HepG2 (cell line): Measurements from ENCODE around the gene SLC22A23. TPM values are rescaled to one million over a fixed set of nuclear protein-coding genes. Genes with fewer than 3 reads are reported as not detected.
A peak's percentile ranks its signal among the peaks of the same experiment; 100 is the strongest.

Source experiments
- ARID2 ChIP-seq: sonication (generic); formaldehyde crosslinking; IDR thresholded peaks from 2 replicates; pipeline ENCODE4 v1.8.1; 2022; ENCODE audit warnings: mild to moderate bottlenecking, missing genetic modification reagents, borderline replicate concordance
- CCDC6 ChIP-seq: sonication (generic); formaldehyde crosslinking; IDR thresholded peaks from 2 replicates; pipeline ENCODE4 v1.8.1; 2022; ENCODE audit warnings: mild to moderate bottlenecking, missing genetic modification reagents, moderate library complexity
- FOXO4 ChIP-seq: sonication (generic); formaldehyde crosslinking; conservative IDR thresholded peaks from 2 replicates; pipeline ENCODE4 v1.8.1; 2023; ENCODE audit warnings: missing genetic modification reagents
- HMGA1 ChIP-seq: sonication (generic); formaldehyde crosslinking; conservative IDR thresholded peaks from 2 replicates; pipeline ENCODE4 v1.4.0; 2020; ENCODE audit warnings: missing genetic modification reagents
- HNF4G ChIP-seq, 2 experiments: sonication (generic) in 1 of 2; formaldehyde crosslinking in 1 of 2; IDR thresholded peaks; 2 replicates each; pipeline versions ENCODE4 v1.4.0 to v1.6.1; 2011 to 2020; ENCODE audit warnings: borderline replicate concordance in 2 of 2, low read depth in 2 of 2, mild to moderate bottlenecking in 2 of 2, low read length in 1 of 2, missing genetic modification reagents in 1 of 2, moderate library complexity in 1 of 2
- JUN ChIP-seq: sonication (generic); formaldehyde crosslinking; IDR thresholded peaks from 2 replicates; pipeline ENCODE4 v1.4.0; 2020; ENCODE audit warnings: mild to moderate bottlenecking, missing genetic modification reagents
- KMT2B ChIP-seq: IDR thresholded peaks from 2 replicates; pipeline ENCODE4 v1.6.1; 2016; ENCODE audit warnings: missing genetic modification reagents, missing compliant biosample characterization
- MED1 ChIP-seq: sonication (generic); formaldehyde crosslinking; IDR thresholded peaks from 2 replicates; pipeline ENCODE4 v1.4.0; 2020; ENCODE audit warnings: missing genetic modification reagents
- NCOA2 ChIP-seq: sonication (generic); formaldehyde crosslinking; IDR thresholded peaks from 2 replicates; pipeline ENCODE4 v1.8.0; 2022; ENCODE audit warnings: inconsistent platforms
- NFE2 ChIP-seq: sonication (generic); formaldehyde crosslinking; IDR thresholded peaks from 2 replicates; pipeline ENCODE4 v1.4.0; 2020; ENCODE audit warnings: missing genetic modification reagents
- RBM39 ChIP-seq: fragments of 200-400 bp; formaldehyde crosslinking; IDR thresholded peaks from one replicate; pipeline ENCODE4 v1.6.1; 2018; ENCODE audit warnings: antibody characterized with exemption, mild to moderate bottlenecking, low read depth, low read length; ENCODE audit not compliant: poor library complexity, severe bottlenecking
- SIN3A ChIP-seq: IDR thresholded peaks from 2 replicates; pipeline ENCODE4 v1.6.1; 2011; ENCODE audit warnings: low read depth, mild to moderate bottlenecking, control low read depth, low read length, borderline replicate concordance
- SMAD9 ChIP-seq: sonication (generic); formaldehyde crosslinking; IDR thresholded peaks from 2 replicates; pipeline ENCODE4 v1.5.1; 2020; ENCODE audit warnings: mild to moderate bottlenecking, missing genetic modification reagents
- SRSF4 ChIP-seq: fragments of 200-400 bp; formaldehyde crosslinking; IDR thresholded peaks from one replicate; pipeline ENCODE4 v1.6.1; 2018; ENCODE audit warnings: mild to moderate bottlenecking, low read depth, low read length, moderate library complexity; ENCODE audit not compliant: poor library complexity, severe bottlenecking
- TEAD2 ChIP-seq: sonication (generic); formaldehyde crosslinking; IDR thresholded peaks from 2 replicates; pipeline ENCODE4 v1.9.0; 2021; ENCODE audit warnings: missing genetic modification reagents
- ZBTB14 ChIP-seq: sonication (generic); formaldehyde crosslinking; IDR thresholded peaks from 2 replicates; pipeline ENCODE4 v1.4.0; 2020; ENCODE audit warnings: missing genetic modification reagents
- ZBTB42 ChIP-seq: sonication (generic); formaldehyde crosslinking; IDR thresholded peaks from 2 replicates; pipeline ENCODE4 v1.5.0; 2020; ENCODE audit warnings: mild to moderate bottlenecking, missing genetic modification reagents
- ZMYM3 ChIP-seq: sonication (generic); formaldehyde crosslinking; IDR thresholded peaks from 2 replicates; pipeline ENCODE4 v1.5.1; 2020; ENCODE audit warnings: mild to moderate bottlenecking, missing genetic modification reagents
- ZNF205 ChIP-seq: IDR thresholded peaks from 2 replicates; pipeline ENCODE4 v1.6.1; 2018; ENCODE audit warnings: missing biosample characterization, missing genetic modification reagents
- ZNF235 ChIP-seq: sonication (generic); formaldehyde crosslinking; IDR thresholded peaks from 2 replicates; pipeline ENCODE4 v1.8.1; 2023; ENCODE audit warnings: mild to moderate bottlenecking, missing genetic modification reagents, borderline replicate concordance
- ZNF274 ChIP-seq: sonication (generic); formaldehyde crosslinking; IDR thresholded peaks from 2 replicates; pipeline ENCODE4 v1.5.1; 2020; ENCODE audit warnings: mild to moderate bottlenecking, missing genetic modification reagents
- ZNF30 ChIP-seq: sonication (generic); formaldehyde crosslinking; IDR thresholded peaks from 2 replicates; pipeline ENCODE4 v1.5.0; 2020; ENCODE audit warnings: mild to moderate bottlenecking, missing genetic modification reagents
- ZNF362 ChIP-seq: sonication (generic); formaldehyde crosslinking; IDR thresholded peaks from 2 replicates; pipeline ENCODE4 v1.4.0; 2020; ENCODE audit warnings: missing genetic modification reagents, mild to moderate bottlenecking, borderline replicate concordance
- ZNF44 ChIP-seq: sonication (generic); formaldehyde crosslinking; IDR thresholded peaks from 2 replicates; pipeline ENCODE4 v1.5.1; 2020; ENCODE audit warnings: mild to moderate bottlenecking, missing genetic modification reagents
- ZNF562 ChIP-seq: sonication (generic); formaldehyde crosslinking; IDR thresholded peaks from 2 replicates; pipeline ENCODE4 v1.8.0; 2022; ENCODE audit warnings: missing genetic modification reagents, borderline replicate concordance
- ZNF580 ChIP-seq: IDR thresholded peaks from 2 replicates; pipeline ENCODE4 v1.6.1; 2016; ENCODE audit warnings: low read depth, borderline replicate concordance
- polyA plus RNA-seq, 8 experiments: library from polyadenylated mRNA; depleted of rRNA in 3 of 8; stranded (reverse) in 7 of 8; unstranded in 1 of 8; fragments of >200 nt; fragmentation: Illumina TruSeq in 4 of 8; extraction: Trizol in 4 of 8; gene quantifications; 2 replicates each; pipeline versions ENCODE4 v1.2.1 to v1.2.3, GENCODE V29; 2011 to 2016; ENCODE audit warnings: low read depth in 4 of 8, missing spikeins in 1 of 8, mixed read lengths in 1 of 8; ENCODE audit not compliant: insufficient read depth in 1 of 8
- total RNA-seq, 5 experiments: library from RNA; depleted of rRNA; stranded (reverse); fragments of >200 nt; fragmentation: Illumina TruSeq; extraction: Trizol; gene quantifications; 2 replicates each; pipeline ENCODE4 v1.2.3, GENCODE V29; 2016; ENCODE audit warnings: low read depth in 1 of 5

The SLC22A23 gene
- total and polyA plus RNA-seq, 2 of the 13 experiments (the other 11 are each of a cell fraction or from before 2014, with no cell fraction given), result 11.8 to 17.5 TPM

GRCh38 chr6:3258720-3259490 is 197.9 kb downstream of the SLC22A23 start, which contains the start of gene PSMG4 (continued):
- TF ChIP-seq SRSF4 (no peak), KMT2B (CRISPR knock-in tag) (peak; percentile 99), CCDC6 (CRISPR knock-in tag) (peak; percentile 96), ZNF205 (CRISPR knock-in tag) (peak; percentile 91), ARID2 (CRISPR knock-in tag) (peak; percentile 91), ZNF362 (peak; percentile 47; the same call in 1 of the 2 replicates), RBM39 (peak; percentile 76), HMGA1 (CRISPR knock-in tag) (no peak), FOXO4 (no peak), ZNF30 (CRISPR knock-in tag) (no peak; the same call in 1 of the 2 replicates), ZNF44 (CRISPR knock-in tag) (no peak), ZNF562 (CRISPR knock-in tag) (no peak), ZMYM3 (CRISPR knock-in tag) (peak; percentile 68), ZBTB14 (CRISPR knock-in tag) (peak; percentile 56), SIN3A (peak; percentile 76; the same call in 1 of the 2 replicates), SMAD9 (CRISPR knock-in tag) (no peak), NFE2 (CRISPR knock-in tag) (no peak), ZBTB42 (CRISPR knock-in tag) (no peak; the same call in 1 of the 2 replicates), ZNF580 (CRISPR knock-in tag) (peak; percentile 90; the same call in 1 of the 2 replicates), ZNF274 (CRISPR knock-in tag) (peak; percentile 91), NCOA2 (CRISPR knock-in tag) (peak; percentile 35; the same call in 1 of the 2 replicates), ZNF235 (peak; percentile 97; the same call in 1 of the 2 replicates), JUN (peak; percentile 58; the same call in 1 of the 2 replicates), HNF4G (IDR thresholded peaks at IDR 0.05; ENCODE audit: borderline replicate concordance, low read depth, low read length) (no peak), HNF4G (CRISPR knock-in tag; IDR thresholded peaks at IDR 0.05; ENCODE audit: borderline replicate concordance, low read depth) (0 out of 2 replicates have a peak, but pooled peaks have one; percentile 6), MED1 (CRISPR knock-in tag) (peak; percentile 75), TEAD2 (CRISPR knock-in tag) (peak; percentile 17; the same call in 1 of the 2 replicates)
